IPS DF 6.9 (cell line): ENCODE results near the gene PLA1A.

ENCODE experiments used
- DNase-seq: peaks from one replicate; pipeline ENCODE4 v3.0.0-alpha.2; 2013; ENCODE audit warnings: low read depth, low spot score
- H3K27ac ChIP-seq: one replicate; pipeline ENCODE4 v1.5.1; 2013; ENCODE audit warnings: low read length, control low read depth
- H3K27me3 ChIP-seq: 2 replicates; pipeline ENCODE4 v1.6.1; 2013; ENCODE audit warnings: mild to moderate bottlenecking, low read length; ENCODE audit not compliant: control insufficient read depth, insufficient read depth
- H3K36me3 ChIP-seq: 2 replicates; pipeline ENCODE4 v1.6.1; 2013; ENCODE audit warnings: low read length; ENCODE audit not compliant: control insufficient read depth, insufficient read depth
- H3K4me1 ChIP-seq: 2 replicates; pipeline ENCODE4 v1.6.1; 2013; ENCODE audit warnings: low read length; ENCODE audit not compliant: control insufficient read depth, insufficient read depth
- H3K4me3 ChIP-seq: 2 replicates; pipeline ENCODE4 v1.5.1; 2013; ENCODE audit warnings: mild to moderate bottlenecking, low read length
- H3K9me3 ChIP-seq: 2 replicates; pipeline ENCODE4 v1.6.1; 2013; ENCODE audit warnings: low read length, inconsistent platforms; ENCODE audit not compliant: control insufficient read depth, insufficient read depth
- WGBS: extraction: QIAGEN DNeasy Blood & Tissue Kit; methylation state at CpG from one replicate; pipeline ENCODE4 v1.1.7; 2013; ENCODE audit warnings: mixed read lengths, missing lambda C conversion rate; ENCODE audit not compliant: insufficient read length, insufficient coverage; 5-methylcytosine and 5-hydroxymethylcytosine counted together

Gene PLA1A

DNA sequence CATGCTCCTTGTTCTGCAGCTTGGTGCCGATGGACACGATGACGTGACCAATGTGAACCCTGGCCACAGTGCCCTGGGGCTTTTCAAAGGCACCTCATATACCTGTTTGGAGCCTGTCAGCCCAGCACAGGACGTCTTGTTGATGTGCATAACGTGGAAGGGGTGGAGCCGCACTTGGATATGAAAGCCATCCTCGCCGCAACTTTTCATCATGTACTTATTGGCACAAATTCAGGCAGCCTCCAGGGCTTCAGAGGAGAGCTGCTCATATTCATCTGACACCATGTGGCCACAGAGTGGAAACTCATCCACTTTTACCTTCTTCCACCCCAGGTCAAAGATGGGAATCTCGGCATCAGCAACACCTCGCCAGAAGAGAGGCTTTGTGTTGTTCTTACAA, 38.0 kb downstream of the PLA1A start:
- Histone ChIP-seq H3K27me3 (no peaks in the 10 kb centered on the region), H3K4me1 (no peaks in the 10 kb centered on the region), H3K27ac (no peak overlapping the region), H3K36me3 (no peaks in the 10 kb centered on the region), H3K9me3 (no peaks in the 10 kb centered on the region), H3K4me3 (no peak overlapping the region)
- no CpG with 5 or more reads among the region's 10 CpGs for WGBS
- DNase-seq = no peak

DNA sequence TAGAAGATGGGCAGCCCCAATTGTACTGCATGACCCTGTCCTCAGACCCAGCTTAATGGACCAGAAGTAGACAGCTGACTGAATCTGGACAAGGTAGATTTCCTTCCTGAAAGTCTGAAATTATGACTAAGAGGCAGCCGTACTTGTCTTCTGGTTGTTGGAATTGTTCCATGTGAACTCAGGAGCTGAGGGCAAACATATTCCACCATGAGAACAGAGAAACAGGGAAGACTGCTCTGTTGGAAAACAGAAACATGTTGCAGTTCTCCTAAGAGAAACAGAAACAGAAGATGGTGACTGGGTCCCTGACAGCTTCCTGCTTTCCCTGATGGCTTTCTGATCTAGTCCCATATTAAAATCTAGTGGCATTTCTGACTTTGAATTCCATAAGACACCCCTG, 38.6 kb downstream of the PLA1A start:
- Histone ChIP-seq H3K4me3 (no peak overlapping the region), H3K9me3 (no peaks in the 10 kb centered on the region), H3K27me3 (no peaks in the 10 kb centered on the region), H3K4me1 (no peaks in the 10 kb centered on the region), H3K36me3 (no peaks in the 10 kb centered on the region), H3K27ac (no peak overlapping the region)
- no CpG with 5 or more reads among the region's 1 CpG for WGBS
- no peak for DNase-seq

DNA sequence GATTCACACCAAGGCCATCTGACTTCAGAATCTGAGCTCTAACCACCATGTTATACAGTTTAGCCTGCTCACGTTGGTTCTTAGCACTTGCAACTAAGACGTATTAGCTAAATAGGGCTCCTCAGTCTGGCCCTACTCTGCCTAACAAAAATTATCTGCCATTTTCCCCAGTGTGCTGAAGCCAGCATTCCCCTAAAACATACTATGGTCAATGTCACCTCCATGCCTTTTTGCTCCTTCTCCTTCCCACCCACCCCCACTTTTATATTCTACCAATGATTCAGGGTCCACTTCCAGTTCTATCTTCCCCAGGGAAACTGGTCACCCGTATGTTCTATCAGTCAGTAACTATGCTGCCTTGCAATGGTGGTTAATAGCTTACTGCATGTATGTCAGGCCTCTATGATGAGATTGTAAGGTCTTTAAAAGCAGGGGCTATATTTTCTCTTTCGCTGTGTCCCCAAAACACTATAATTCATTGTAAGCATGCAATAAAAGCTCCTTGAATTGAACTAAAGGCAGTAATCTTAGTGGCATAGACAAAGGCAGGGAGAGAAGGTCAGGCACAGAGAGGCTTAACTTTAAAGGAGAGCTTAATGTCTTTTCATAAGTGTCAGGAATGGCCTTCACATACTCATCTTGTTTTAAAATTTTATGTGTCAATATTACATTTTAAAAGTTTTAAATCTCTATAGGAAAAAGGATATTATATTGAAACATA, 39.4 kb downstream of the PLA1A start:
- no peaks in the 10 kb centered on the region for H3K9me3 ChIP-seq
- H3K27ac ChIP-seq = no peak overlapping the region
- H3K4me1 ChIP-seq = no peaks in the 10 kb centered on the region
- H3K27me3 ChIP-seq = no peaks in the 10 kb centered on the region
- no CpG with 5 or more reads among the region's 4 CpGs for WGBS
- H3K36me3 ChIP-seq = no peaks in the 10 kb centered on the region
- DNase-seq = no peak
- H3K4me3 ChIP-seq = no peak overlapping the region

DNA sequence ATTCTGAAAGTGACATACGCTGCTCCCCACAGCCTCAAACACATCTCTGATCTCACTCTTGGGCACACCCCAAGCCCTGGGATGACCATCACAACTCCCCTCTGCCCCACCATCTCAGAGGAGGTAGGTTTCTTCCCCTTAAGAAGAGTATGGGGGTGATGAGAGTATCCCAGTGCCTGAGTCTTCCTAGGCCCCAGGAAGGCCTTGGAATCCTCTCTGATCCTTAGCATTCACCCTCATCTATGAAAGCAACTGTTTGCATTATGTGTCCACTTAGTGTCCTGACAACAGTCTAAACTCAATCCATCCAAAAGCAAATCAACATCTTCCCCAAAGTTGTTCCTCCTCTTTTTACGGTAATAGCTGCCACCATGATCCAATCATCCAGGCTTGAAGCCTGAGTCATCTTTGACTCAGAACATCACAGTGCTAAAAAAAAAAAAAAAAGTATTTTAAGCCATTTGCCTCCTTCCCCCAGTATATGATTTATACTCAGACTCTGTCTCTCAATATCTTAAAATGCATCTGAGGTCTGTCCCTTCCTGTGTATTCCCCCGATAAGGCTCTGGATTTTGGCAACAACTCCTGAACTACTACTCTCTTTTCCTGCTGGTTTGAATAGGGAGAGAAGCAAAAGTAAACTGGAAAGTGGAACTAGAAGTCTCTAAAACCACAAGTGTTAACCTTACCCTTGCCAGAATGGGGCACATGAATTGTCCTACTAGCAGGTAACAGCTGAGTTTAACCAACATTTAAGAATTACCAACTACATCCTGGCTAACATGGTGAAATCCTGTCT, 40.2 kb downstream of the PLA1A start:
- no peaks in the 10 kb centered on the region for H3K27me3 ChIP-seq
- no CpG with 5 or more reads among the region's 3 CpGs for WGBS
- H3K9me3 ChIP-seq = no peaks in the 10 kb centered on the region
- no peaks in the 10 kb centered on the region for H3K4me1 ChIP-seq
- H3K27ac ChIP-seq = no peak overlapping the region
- DNase-seq = no peak
- H3K4me3 ChIP-seq = no peak overlapping the region
- H3K36me3 ChIP-seq = no peaks in the 10 kb centered on the region

DNA sequence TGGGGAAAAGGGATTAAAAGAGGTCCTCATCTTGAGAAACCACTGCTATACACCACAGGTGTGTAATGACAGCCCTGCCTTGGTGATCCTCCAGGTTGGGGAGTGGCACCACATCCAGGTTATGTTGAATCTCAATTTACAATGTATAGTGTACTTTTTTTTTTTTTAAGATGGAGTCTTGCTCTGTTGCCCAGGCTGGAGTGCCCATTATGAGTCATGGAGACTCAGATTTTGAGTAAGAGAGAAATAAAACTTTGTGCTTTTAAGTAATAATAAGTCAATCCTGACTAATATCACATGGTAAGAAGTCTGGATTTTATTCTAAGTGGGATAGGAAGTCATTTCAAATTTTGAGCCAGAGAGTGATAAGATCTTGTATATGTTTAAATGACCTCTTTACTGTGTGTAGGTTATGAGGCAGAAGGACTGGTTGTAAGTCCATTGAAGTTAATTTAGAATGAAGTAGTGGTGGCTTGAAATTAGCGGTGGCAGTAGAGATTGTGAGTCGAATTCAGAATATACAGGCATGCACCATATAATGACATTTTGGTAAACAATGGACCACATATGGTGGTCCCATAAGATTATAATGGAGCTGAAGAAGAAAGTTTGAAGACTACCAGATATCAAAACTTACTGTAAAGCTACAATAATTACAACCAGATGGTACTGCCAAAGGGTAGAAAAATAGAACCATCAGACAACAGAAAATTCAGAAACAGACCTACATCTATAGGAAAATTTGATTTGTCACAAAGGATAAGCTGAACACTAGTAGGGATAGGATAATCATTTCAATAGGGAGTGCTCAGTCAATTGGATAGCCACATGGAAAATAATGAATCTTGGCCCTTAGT, 42.0 kb downstream of the PLA1A start:
- WGBS = no CpG with 5 or more reads among the region's 2 CpGs
- Histone ChIP-seq H3K9me3 (no peaks in the 10 kb centered on the region), H3K4me3 (no peak overlapping the region), H3K4me1 (no peaks in the 10 kb centered on the region), H3K27ac (no peak overlapping the region), H3K36me3 (no peaks in the 10 kb centered on the region), H3K27me3 (no peaks in the 10 kb centered on the region)
- no peak for DNase-seq

DNA sequence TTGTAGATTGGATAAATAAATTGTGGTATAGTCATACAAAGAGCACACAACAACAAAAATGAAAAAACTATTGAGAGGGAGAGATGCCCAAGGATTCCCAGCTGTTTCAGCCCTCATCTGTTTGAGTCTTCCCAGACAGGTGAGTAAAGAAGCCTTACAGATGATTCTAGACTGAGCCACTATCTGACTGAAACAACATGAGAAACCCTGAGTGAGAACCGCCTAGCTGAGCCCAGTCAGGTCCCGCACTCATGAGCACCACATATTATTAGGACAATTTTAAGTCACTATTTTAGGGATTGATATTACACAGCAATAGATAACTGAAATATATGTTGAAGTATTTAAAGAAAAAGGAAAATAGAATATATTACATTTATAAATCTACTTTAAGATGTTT, 43.7 kb downstream of the PLA1A start:
- no peaks in the 10 kb centered on the region for H3K9me3 ChIP-seq
- no peak overlapping the region for H3K4me3 ChIP-seq
- no peak for DNase-seq
- WGBS = no CpG with 5 or more reads among the region's 2 CpGs
- no peaks in the 10 kb centered on the region for H3K27me3 ChIP-seq
- no peaks in the 10 kb centered on the region for H3K36me3 ChIP-seq
- no peaks in the 10 kb centered on the region for H3K4me1 ChIP-seq
- H3K27ac ChIP-seq = no peak overlapping the region

DNA sequence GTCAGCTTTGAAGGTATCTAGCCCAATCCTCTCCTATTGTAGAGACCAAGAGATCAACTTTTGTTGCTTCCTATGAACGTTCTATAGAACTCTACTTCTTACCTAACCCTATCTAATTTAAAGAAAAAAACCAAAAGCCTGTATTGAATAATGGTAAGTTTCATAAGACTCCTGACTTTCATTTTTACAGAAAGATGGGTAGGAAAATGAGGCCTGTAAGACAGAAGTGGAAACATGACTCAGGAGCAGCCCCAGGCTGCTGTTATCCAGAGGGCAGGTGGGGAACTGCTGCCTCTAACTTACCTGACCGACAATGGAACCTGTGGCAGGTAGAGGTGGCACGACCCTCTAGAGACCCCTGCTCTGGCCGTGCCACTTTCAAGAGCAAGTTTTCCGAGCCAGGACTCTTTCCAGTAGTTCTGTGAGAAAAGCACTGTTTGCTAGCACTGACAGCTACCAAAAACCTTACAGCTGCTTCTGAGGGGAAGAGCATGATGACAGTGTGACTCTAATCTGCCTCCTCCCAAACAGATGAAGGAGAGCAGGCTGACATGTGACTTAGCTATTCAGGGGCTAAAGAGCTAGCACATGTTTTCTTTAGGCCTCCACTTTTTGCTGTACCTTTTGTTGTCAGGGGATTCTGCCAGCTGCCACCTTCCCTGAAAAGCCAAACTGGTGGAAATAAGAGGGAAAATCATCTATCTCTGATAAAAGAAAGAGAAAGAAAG, 45.2 kb downstream of the PLA1A start:
- H3K27ac ChIP-seq = no peak overlapping the region
- H3K27me3 ChIP-seq = no peaks in the 10 kb centered on the region
- WGBS = no CpG with 5 or more reads among the region's 5 CpGs
- H3K36me3 ChIP-seq = no peaks in the 10 kb centered on the region
- H3K4me3 ChIP-seq = no peak overlapping the region
- no peak for DNase-seq
- H3K4me1 ChIP-seq = no peaks in the 10 kb centered on the region
- no peaks in the 10 kb centered on the region for H3K9me3 ChIP-seq

DNA sequence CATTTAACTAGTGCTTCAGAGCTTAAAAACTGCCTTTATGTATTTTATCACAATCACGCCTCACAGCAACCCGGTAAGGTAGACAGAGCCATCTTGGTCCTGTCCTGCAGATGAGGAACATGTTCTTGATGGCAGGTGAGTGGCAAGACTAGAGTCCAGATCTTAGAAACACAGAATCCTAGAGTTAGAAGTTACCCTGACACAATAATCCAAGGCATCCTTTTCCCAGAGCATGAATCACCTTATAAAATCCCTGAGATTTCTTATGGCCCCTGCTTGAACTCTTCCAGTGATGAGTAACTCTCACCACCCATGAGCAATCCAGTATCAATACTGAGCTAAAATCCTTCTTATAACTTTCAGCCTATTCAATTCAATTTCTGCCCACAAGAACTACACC, 45.8 kb downstream of the PLA1A start:
- H3K27ac ChIP-seq = no peak overlapping the region

DNA sequence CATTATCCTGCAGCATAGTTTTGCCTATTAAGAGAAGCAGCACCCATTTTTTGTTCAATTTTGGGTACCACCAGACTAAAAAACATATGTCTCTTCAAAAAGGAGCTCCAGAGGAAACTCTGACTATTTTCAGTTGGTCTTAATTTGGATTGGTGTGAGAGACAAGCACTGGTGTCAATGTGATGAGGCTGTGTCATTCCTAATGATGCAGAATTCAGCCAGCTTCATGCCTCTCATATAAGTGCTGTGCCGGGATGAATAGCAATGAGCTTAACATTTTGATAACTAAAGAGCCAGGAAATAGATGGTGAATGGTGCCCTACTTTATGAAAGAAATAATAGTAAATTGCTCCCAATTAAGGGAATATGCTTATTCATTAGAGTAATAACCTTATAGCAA, 46.8 kb downstream of the PLA1A start:
- no peak overlapping the region for H3K4me3 ChIP-seq
- no peaks in the 10 kb centered on the region for H3K4me1 ChIP-seq
- H3K36me3 ChIP-seq = no peaks in the 10 kb centered on the region
- H3K9me3 ChIP-seq = no peaks in the 10 kb centered on the region
- H3K27ac ChIP-seq = no peak overlapping the region
- no peaks in the 10 kb centered on the region for H3K27me3 ChIP-seq
- no peak for DNase-seq
- no CpG with 5 or more reads among the region's 1 CpG for WGBS

More for the DNA sequence above, 45.8 kb downstream of the PLA1A start:
- H3K27me3 ChIP-seq = no peaks in the 10 kb centered on the region
- no peak overlapping the region for H3K4me3 ChIP-seq
- H3K4me1 ChIP-seq = no peaks in the 10 kb centered on the region
- no peaks in the 10 kb centered on the region for H3K36me3 ChIP-seq
- no CpG with 5 or more reads among the region's 2 CpGs for WGBS
- no peaks in the 10 kb centered on the region for H3K9me3 ChIP-seq
- no peak for DNase-seq

DNA sequence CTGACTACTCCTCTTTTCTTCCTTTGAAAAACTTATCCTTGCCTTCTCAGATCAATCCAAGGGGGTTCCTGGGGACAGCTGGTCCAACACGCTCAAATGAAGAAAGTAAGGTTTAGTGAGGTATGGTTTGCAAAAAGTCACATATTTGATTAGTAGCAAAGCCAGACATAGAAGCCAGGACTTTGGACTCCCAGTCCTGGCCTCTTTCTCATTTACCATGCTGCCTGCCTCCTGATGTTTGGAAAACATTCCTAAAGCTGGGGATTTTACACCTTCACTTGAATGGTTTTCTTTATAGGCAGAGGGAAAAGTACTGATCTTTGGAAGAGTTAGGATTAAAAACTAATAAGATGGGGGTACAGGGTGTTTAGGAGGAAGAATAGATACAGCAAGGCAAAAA, 48.1 kb downstream of the PLA1A start:
- no peaks in the 10 kb centered on the region for H3K36me3 ChIP-seq
- H3K4me1 ChIP-seq = no peaks in the 10 kb centered on the region
- no peak for DNase-seq
- no CpG with 5 or more reads among the region's 1 CpG for WGBS
- H3K9me3 ChIP-seq = no peaks in the 10 kb centered on the region
- no peaks in the 10 kb centered on the region for H3K27me3 ChIP-seq
- no peak overlapping the region for H3K4me3 ChIP-seq
- no peak overlapping the region for H3K27ac ChIP-seq
